ENCODE measurements around the gene MRPL12.

DNA sequence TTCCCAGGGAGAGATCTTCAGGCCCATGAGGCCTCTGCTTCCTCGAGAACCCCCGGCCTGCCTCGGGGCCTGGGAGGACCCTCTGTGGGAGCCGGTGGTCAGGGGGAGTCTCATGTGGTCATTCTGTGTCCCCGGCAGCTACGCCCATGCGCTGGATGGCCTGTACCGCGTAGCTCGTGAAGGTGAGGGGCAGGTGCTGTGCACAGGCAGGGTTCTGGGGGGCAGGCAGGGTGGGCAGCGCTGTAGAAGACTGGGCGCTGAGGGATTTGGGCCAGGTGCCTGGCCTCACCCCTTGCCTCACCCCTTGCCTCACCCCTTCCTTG lies 13.5 kb downstream of the MRPL12 start:
- TF ChIP-seq, protein P1, sequence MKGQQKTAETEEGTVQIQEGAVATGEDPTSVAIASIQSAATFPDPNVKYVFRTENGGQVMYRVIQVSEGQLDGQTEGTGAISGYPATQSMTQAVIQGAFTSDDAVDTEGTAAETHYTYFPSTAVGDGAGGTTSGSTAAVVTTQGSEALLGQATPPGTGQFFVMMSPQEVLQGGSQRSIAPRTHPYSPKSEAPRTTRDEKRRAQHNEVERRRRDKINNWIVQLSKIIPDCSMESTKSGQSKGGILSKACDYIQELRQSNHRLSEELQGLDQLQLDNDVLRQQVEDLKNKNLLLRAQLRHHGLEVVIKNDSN (CRISPR knock-in tag; IDR thresholded peaks at IDR 0.05): no peak
- TF ChIP-seq POLR3G (IDR thresholded peaks at IDR 0.05; ENCODE audit: extremely low read depth, insufficient read length, insufficient replicate concordance): no peak
